HG03378 (cell line): ENCODE measurements around the gene PINK1.
"Not testable (repeated sequence)": the region's sequence is repeated elsewhere in the genome, so short reads cannot be mapped to it uniquely, and the experiment has no call there.

Source experiments
- ATAC-seq: cut with Tn5 transposase; IDR thresholded peaks from one replicate; pipeline ENCODE4 v1.9.1; 2021; ENCODE audit warnings: mild to moderate bottlenecking, moderate library complexity; ENCODE audit not compliant: unreplicated experiment

The PINK1 gene

DNA sequence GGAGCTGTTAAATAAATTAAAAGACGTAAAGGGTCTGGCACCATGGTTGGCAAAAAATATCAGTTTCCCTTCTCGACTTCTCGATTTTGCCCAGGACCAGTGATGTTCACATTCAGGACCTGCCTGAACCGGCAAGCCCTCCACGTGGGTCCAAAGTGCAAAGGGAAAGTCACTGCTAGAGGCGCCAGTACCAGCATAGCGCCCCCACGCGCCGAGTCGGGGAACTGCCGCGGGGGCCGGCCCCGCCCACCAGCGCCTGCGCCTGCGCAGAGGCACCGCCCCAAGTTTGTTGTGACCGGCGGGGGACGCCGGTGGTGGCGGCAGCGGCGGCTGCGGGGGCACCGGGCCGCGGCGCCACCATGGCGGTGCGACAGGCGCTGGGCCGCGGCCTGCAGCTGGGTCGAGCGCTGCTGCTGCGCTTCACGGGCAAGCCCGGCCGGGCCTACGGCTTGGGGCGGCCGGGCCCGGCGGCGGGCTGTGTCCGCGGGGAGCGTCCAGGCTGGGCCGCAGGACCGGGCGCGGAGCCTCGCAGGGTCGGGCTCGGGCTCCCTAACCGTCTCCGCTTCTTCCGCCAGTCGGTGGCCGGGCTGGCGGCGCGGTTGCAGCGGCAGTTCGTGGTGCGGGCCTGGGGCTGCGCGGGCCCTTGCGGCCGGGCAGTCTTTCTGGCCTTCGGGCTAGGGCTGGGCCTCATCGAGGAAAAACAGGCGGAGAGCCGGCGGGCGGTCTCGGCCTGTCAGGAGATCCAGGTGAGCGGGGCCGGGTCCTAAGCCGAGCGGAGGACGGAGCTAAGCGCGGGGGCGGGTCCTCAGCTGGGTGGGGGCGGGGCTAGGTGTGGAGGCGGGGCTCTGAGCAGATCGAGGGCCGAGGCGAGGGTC is at the start of gene PINK1:
Gene PINK1, plus strand, starts transcription at position 269 of the 875 bp plus-strand sequence. Its CDS starts 91 bp downstream, at position 360.
- ATAC-seq, result no peak

DNA sequence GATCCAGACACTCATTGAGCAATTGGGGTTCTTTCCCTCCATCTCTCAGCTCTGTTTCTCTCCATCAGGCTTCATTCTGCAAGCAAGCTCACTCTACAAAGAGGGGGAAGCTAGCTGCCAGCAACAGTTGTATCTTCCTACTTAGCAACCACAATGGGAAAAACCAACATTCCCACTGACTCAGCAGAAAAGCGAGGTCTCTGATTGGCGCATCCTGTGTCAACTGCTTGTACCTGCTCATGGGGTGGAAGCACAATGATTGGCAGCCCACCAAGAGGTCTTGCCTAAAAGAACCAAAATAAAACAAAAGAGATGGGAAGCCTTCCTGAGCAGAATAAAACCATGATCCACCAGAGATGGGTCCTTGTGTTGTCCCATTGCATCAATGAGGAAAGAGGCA is 48.4 kb upstream of the PINK1 start:
- no peak for ATAC-seq

DNA sequence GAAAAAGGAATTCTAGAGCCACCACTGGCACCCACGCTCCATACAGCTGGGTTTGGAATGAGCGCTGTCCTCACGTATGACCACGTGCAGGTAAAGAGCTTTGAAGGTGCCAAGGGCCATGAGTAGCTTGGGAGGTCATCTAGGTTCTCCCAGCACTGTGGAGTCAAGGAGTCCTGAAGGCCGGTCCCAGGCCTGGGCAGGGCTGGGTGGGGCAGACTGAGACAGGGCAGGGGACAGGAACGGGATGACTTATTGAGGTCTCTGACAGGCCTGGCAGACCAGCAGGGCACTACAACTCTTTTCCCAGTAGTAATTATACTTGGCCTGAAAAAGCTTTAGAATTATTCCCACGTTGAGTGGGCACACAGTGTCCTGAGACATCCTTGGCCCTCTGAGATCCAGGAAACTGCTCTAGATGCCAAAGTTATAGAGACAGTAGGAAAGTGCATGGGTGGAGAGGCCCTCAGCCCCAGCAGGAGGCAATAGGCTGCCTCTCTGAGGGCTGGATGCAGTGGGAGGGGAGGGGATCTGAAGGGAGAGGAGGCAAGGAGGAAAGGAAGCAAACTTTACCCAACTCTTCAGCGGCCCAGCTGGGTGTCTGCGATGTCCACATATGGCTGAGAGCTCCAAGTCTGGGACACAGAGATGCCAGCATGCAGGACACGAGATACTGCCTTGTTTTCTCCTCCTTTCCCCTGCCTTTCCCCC is 46.2 kb upstream of the PINK1 start:
- ATAC-seq, result no peak

DNA sequence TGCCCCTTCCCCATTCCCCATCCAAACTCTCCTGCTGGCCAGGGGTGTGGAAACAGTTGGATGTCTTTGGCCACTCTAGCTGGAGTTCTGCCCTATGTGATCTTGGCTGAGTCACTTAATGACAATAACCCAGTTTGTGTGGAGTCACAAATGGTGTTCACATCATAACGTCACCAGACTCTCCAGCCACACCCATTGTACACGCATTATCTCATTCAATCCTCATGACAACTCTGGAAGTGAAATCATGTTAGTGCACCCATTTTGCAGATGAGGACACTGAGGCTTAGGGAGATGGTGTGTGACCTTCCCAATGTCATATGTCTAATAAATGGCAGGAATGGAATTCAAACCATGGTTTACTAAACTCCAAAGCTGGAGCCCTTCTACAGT is 45.6 kb upstream of the PINK1 start:
- no peak for ATAC-seq

DNA sequence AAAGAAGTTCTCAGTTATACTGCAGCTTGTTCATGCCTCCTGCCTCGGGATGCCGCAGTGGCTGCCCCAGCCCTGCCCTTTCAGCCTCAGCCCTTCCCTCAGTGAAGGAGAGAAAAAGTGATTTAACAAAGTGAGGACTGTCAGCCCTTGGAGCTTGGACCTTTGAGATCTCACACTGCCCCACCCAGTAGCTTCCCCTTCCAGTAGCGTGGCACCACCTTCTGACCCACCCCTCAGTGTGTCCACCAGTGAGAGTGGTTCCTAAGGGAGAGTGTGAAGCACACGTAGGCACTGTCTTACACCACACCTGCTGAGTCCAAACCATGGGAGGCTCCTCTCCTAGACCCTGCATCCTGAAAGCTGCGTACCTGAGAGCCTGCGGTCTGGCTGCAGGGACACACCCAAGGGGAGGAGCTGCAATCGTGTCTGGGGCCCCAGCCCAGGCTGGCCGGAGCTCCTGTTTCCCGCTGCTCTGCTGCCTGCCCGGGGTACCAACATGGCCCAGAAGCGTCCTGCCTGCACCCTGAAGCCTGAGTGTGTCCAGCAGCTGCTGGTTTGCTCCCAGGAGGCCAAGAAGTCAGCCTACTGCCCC is 44.5 kb upstream of the PINK1 start, which contains the start of gene CDA:
Gene CDA, plus strand, starts transcription at position 464 of the 592 bp plus-strand sequence. Its CDS starts 33 bp downstream, at position 497.
- no peak for ATAC-seq

DNA sequence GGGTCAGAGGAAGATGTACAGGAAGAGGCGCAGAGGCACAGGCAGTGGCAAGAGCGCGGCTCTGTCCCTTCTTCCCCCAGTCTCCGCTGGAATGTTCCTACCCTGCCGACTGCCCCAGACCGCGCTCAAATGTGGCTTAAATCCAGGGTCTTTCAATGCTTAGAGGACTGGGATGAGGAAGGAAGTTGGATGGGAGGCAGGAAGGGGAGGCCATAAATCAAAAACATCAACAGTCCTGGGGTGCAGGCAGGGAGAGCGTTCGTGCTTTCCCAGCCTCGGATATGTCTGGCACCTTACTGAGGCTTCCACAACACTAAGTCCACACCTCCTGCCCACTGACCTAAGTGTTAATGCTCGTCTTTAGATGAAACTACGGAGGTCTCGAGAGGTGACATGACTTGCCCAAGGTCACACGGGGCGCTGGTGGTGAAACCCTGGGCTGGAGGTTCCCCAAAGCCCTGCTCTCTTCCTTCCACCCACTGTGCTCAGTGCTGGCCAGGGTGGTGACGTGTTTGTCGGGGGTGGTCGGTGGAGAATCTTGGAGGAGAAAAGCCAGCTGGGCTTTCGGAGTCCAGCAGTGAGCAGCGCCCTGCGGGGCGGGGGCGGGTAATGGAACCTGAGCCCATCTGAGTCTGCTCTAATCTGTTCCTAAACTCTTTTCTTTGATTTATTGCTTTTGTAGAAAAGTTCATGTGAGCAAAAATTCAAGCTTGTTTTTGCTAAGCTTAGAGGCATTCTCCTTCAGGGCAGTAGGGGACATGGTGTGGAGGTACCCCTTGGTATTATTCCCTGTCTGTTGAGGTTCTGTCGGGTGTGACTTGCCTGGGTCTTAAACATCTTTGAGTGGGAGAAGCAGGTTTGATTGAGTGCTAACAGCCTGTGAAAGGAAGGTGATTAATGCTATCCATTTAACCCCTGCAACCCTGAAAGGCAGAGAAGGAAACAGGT is 43.7 kb upstream of the PINK1 start:
- no peak for ATAC-seq

DNA sequence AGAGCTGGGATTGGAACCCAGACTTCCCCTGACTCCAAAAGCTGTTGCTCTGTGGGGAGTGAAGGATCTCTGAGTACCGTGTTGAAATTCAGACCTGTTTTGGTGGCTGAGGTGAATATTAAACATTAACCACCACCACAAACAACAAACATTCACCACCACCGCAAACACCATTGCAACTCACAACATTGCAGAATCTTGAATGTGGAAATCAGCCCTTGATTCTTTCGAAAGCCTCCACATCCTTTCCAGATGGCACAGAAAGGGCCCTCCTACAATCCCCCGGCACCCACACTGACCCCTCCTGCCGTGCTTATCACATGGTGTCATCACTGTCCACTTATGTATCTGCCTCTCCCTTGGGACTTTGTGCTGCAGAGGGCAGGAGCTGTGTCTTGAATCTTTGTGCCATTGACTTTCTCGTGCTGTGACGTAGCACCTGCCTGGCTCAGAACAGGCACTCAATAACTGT is 42.9 kb upstream of the PINK1 start:
- no peak for ATAC-seq

DNA sequence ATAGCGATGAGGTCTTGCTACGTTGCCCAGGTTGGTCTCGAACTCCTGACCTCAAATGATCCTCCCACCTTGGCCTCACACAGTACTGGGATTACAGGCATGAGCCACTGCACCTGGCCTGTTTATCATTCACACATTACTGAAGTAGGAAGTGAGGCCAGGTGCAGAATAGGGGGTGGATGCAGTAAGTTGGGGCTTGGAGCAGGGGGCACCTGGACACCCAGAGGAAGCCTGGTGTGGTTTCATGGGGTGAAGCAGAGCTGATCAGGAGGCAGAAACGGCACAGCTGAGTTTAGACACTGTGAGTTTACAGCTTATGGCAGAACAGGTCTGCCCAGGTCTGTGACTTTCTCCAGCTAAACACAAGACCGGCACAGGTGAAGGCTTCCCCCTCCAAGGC is 39.5 kb upstream of the PINK1 start:
- no peak for ATAC-seq

DNA sequence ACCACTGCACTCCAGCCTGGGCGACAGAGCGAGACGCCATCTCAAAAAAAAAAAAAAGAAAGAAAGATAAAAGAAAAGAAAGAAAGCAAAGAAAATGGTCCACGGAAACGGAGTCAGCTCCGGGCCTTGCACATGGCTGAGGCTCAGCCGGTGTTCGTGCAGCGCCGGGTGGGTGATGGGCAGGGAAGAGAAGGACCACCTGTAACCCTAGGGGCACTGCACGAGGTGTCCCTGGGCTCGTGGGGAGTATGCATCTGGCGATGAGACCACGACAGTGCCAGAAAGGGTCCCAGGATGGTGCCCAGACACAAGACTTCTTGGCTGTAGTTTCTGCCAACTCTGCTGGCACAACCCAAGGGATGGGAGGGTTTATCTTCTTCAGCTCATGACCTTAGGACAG is 38.5 kb upstream of the PINK1 start:
- ATAC-seq, result no peak

DNA sequence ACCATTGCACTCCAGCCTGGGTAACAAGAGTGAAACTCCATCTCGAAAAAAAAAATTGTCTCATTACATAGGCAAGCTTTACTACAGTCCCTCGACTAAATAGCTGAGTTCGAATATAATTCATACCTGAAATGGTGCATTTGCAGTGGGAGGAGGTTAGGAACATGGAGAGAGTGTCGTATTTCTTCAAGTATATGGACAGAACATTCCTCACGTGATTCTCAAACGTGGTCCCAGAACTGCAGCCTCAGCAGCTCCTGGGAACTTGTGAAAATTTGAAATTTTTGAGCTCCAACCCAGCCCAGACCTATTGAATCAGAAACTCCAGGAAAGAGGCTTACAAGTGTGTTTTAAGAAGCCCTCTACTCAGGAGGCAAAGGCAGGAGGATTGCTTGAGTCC is 37.2 kb upstream of the PINK1 start:
- ATAC-seq, result no peak

DNA sequence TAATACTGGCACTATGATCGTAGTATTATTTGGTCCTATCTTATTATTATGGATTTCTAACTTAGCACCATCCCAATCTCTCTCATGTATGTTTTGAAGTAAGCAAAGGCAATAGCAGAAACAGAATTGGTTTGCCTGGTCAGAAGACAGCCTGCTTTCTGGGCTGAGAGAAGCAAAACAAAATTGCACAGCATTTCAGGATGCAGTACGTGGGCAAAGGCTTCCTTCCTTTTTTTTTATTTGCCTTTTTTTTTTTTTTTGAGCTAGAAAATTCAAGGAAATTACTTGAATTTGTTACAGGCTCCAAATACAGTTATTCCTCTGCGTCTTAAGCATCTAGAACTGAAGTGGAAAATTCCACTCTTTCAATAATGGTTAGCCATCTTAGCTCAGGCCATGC is 35.6 kb upstream of the PINK1 start:
- ATAC-seq, result no peak

DNA sequence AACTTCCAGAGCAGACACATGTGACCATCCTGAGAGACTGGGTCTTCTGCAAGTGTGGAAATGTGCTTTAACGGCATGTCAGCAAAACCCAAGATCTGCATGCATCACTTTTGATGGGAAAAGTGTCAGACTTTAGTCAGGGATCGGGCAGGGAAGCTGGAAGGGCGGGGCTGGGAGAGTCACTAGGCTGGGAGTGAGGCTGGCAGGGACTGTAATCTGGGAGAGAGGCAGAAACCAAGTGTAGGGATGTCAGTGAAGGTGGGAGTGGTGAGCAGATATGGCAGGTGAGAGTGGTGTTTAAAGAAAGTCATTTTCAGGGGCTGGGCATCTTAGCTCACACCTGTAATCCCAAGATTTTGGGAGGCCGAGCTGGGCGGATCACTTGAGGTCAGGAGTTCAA is 33.1 kb upstream of the PINK1 start:
- ATAC-seq, result no peak

DNA sequence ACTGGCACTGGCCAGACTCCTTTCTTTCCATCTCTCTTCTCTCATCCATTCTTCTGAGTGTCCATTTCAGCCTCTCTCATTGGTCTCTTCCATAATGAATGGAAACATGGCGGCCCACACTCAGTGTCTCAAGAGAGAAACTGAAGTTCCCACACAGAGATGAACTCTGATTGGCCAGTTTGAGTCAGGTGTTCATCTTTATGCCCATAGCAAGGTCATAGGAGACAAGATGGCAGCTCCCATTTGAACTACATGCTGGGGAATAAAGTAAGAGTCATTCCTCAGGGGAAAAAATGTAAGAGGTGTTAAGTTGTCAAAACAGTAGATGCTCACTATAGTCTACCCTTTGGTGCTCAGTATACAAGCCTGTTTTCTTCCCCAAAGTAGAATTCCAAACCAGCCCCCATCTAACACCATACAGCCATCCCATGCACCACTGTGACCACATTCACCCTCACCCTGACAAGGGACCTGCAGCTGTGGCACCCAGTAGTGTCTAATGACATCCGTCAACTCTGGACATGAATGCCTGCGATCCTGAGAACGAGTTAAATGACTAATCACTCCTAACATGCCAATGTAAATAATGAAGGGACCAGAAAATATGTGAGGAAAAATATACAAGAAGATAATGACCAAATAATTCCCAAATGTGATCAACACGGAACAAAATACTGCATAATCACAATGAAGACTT is 32.0 kb upstream of the PINK1 start:
- ATAC-seq, result no peak

DNA sequence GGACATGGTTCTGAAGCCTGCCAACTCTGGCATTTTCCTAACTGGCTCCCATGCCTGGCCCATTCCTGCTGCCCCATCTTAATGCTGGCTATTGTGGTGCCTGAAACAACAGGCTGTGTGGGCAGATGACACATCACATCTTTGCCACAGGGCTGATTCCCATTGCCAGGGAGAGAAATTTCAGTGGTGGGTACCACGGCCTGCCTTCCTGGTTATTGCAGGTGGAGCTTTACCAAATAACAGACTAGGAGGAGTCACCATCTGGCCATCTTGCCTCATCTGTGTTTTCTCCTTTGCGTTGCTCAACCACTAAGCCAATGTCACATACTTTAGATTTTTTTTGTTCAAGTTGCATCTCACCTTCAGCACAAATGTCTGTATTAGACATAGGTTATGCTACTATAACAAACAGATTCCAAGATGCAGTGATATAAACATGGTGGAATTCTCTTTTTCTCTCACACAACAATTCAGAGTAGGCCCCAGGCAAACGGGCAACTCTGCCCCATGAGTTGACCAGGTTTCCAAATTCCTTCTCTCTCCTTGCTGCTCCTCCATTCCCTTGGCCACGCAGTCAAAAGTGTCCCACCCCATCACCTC is 30.3 kb upstream of the PINK1 start:
- no peak for ATAC-seq

DNA sequence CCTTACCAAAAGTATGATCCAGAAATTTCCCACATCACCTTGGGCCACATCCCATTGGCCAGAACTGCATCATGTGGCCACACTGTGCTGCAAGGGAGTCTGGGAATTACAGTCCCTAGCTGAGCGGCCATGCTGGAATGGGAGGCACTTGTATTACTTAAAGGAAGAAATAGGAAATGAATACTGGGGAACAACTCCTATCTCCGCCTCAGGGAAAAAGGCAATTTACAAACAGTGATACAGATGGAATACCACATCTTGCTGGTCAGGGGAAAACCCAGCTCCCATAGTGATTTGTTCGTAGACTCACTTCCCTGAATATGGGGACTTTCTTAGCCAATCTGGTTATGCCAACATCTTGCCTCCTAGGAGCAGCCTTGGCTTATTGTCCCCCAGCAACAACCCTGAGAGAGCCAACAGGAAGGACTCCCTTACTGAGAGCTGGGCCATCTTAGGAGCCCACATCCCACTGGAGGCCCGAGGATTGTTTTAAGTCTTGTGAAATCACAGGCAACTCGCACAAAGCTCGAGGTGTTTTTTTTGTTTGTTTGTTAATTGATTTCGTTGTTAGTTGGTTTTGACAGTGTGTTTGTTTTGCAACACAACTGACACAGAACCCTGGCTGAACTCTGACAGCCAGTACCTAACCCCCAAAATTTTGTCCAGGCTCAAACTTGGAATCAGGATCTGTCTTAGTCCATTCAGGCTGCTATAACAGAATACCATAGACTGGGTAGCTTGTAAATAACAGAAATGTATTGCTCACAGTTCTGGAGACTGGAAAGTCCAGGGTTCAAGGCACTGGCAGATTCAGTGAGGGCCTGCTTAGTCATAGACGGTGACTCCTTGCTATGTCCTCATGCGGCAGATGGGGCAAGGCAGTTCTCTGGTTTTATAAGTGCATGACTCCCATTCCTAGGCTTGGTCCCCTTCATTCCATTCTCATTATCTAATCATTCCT is 29.5 kb upstream of the PINK1 start:
- no peak for ATAC-seq

DNA sequence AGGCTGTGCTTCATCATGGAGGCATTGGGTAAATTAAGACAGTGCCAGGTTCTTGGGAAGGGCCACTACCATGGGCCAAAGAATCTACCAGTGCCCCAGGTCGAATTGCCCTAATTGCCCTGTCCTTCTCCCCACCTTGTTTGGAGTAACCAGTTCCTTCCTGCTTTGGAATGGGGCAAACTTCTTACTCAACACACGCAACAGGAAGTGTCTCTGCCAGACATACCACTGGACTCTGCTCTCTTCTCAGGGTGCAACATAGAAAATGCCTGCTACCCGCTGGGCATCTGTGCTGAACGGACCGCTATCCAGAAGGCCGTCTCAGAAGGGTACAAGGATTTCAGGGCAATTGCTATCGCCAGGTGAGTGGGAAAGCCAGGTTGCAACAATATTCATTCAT is 28.6 kb upstream of the PINK1 start:
- ATAC-seq, result no peak

DNA sequence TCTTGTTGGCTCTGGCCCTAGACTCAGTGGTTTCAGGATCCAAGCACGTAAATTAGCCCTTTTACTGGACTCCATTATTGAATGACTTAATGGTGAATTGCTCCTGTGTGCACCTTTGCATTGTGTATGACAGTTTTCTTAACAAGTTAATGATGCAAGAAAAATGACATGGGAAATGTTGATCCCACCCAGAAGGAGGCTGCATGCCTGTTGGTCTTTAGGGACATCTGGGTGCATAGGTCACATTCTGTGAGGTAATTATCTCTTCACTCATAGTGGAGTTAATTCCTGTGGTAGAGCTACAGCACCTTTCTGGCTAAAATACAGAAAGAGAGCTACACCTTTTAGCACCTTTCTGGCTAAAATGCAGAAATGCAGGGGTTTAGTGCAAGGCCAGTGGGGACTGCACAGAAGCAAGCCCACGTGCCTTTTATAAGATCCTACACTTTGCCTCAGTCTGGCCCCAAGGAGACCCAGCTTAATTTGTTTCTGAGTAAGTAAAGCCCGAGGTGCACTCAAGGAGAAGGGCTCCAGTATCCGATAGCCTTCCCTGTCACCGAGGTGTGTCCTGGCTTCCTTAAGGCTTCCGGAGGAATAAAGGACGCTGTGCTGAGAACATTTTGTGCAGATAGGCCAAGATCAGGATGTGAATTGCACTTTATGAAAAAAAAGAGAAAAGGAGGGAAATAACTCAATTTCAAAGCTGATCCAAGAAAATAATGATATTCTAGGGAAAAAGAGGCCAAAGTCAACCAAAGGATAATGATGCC is 26.3 kb upstream of the PINK1 start:
- ATAC-seq, result not testable (repeated sequence)

DNA sequence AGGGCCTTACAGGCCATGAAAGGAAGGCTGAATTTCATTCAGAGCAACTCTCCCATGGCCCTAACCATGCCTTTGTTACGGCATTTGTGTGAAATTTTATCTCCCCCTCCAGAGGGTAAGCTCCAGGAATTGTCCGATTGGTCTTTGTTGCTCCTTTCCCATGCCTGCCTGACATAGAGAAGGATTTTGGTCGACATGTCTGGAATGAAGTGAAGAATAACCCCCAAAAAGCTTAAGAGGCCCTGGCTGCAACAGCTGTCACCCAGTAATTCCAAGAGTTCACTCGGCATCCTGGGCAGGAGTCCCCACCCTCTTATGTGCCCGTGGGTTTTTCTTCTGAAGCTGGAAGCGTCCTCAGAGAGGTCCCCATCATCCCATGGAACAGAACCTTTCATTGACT is 23.7 kb upstream of the PINK1 start:
- no peak for ATAC-seq
